IMR-90 (cell line): ENCODE results near the gene CRYBA4.

Experiments
- CEBPB ChIP-seq: IDR thresholded peaks from 2 replicates; pipeline ENCODE4 v1.6.1; 2012; ENCODE audit warnings: low read depth, low read length, improper control_type of control experiment
- CTCF ChIP-seq: conservative IDR thresholded peaks from 2 replicates; pipeline ENCODE4 v1.5.1; 2012; ENCODE audit warnings: mild to moderate bottlenecking, low read depth, low read length, improper control_type of control experiment
- FOS ChIP-seq: fragments of 150-350 bp; IDR thresholded peaks from 2 replicates; pipeline ENCODE4 v1.6.1; 2016; ENCODE audit warnings: low read depth, low read length
- MAFK ChIP-seq: IDR thresholded peaks from 2 replicates; pipeline ENCODE4 v1.6.1; 2012; ENCODE audit warnings: low read depth, low read length, improper control_type of control experiment
- NFE2L2 ChIP-seq: fragments of 150-350 bp; IDR thresholded peaks from 2 replicates; pipeline ENCODE4 v1.6.1; 2016; ENCODE audit warnings: low read depth, mild to moderate bottlenecking, low read length
- POLR2A ChIP-seq: IDR thresholded peaks from 2 replicates; pipeline ENCODE4 v1.6.1; 2012; ENCODE audit warnings: mild to moderate bottlenecking, low read depth, low read length
- RAD21 ChIP-seq: IDR thresholded peaks from 2 replicates; pipeline ENCODE4 v1.6.1; 2012; ENCODE audit warnings: low read length, improper control_type of control experiment
- RCOR1 ChIP-seq: IDR thresholded peaks from 2 replicates; pipeline ENCODE4 v1.6.1; 2012; ENCODE audit warnings: mild to moderate bottlenecking, low read length, improper control_type of control experiment; ENCODE audit not compliant: insufficient replicate concordance
- RFX5 ChIP-seq: IDR thresholded peaks from 2 replicates; pipeline ENCODE4 v1.8.0; 2012; ENCODE audit warnings: low read depth, mild to moderate bottlenecking, low read length, moderate library complexity
- SMC3 ChIP-seq: fragments of 150-350 bp; IDR thresholded peaks from 2 replicates; pipeline ENCODE4 v1.6.1; 2016; ENCODE audit warnings: low read depth, mild to moderate bottlenecking, antibody characterized with exemption, low read length, moderate library complexity
- USF2 ChIP-seq: fragments of 150-350 bp; IDR thresholded peaks from 2 replicates; pipeline ENCODE4 v1.6.1; 2017; ENCODE audit warnings: mild to moderate bottlenecking, antibody characterized with exemption, low read length, low read depth

DNA sequence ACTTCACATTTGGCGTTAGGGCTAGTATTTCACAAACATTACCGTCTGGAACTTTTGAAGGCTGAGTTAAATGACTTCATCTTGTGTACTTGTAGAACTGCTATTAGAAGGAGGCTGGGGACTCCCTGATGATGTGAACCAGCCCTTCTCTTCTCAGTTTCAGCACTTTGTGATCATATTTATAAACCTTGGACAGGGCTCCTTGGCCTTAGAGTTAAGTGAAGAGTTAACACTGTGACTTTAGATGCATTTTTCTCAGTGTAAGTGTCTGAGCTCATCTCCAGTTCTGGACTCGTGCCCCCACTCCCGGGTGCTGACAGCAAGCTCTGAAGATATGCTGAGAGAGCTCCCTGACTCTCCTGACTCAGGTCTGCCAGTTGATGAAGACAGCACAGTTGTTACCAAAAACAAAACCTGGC is 44.1 kb downstream of the CRYBA4 start:
- TF ChIP-seq CTCF = no peak
- TF ChIP-seq POLR2A = no peak
- no peak for TF ChIP-seq USF2
- TF ChIP-seq RCOR1 = no peak
- TF ChIP-seq FOS = no peak
- no peak for TF ChIP-seq CEBPB
- 0 out of 2 replicates have a peak, but pooled peaks have one; percentile 9 for TF ChIP-seq RAD21
- peak; percentile 30; the same call in 1 of the 2 replicates for TF ChIP-seq MAFK
- TF ChIP-seq SMC3 = no peak
- no peak for TF ChIP-seq RFX5
- no peak for TF ChIP-seq NFE2L2
